Mesendoderm (in vitro differentiated cells): ENCODE data around the gene SCRT2. TPM values are rescaled to one million over a fixed set of nuclear protein-coding genes. Genes with fewer than 3 reads are reported as not detected.
"Not testable (repeated sequence)": the region's sequence is repeated elsewhere in the genome, so short reads cannot be mapped to it uniquely, and the experiment has no call there.

Experiments
- DNase-seq: peaks from one replicate; pipeline ENCODE4 v3.0.0; 2013
- H2AK5ac ChIP-seq: 2 replicates; pipeline ENCODE4 v1.6.1; 2013; ENCODE audit warnings: low read length, inconsistent platforms
- H2BK120ac ChIP-seq: 2 replicates; pipeline ENCODE4 v1.6.1; 2013; ENCODE audit warnings: low read depth, mild to moderate bottlenecking, low read length, moderate library complexity, mixed read lengths
- H2BK15ac ChIP-seq: replicated peaks from 2 replicates; pipeline ENCODE4 v1.6.1; 2013; ENCODE audit warnings: low read depth, mild to moderate bottlenecking, moderate library complexity
- H2BK5ac ChIP-seq: 2 replicates; pipeline ENCODE4 v1.6.1; 2013; ENCODE audit warnings: low read length, inconsistent platforms
- H3K18ac ChIP-seq: 2 replicates; pipeline ENCODE4 v1.6.1; 2013; ENCODE audit warnings: mild to moderate bottlenecking, low read length, mixed read lengths
- H3K23ac ChIP-seq: one replicate; pipeline ENCODE4 v1.6.1; 2013; ENCODE audit warnings: low read length
- H3K27ac ChIP-seq: 2 replicates; pipeline ENCODE4 v1.5.1; 2013; ENCODE audit warnings: low read depth, mild to moderate bottlenecking, inconsistent platforms, low read length, moderate library complexity
- H3K27me3 ChIP-seq: 2 replicates; pipeline ENCODE4 v1.6.1; 2013; ENCODE audit warnings: low read length, control low read depth, mild to moderate bottlenecking, inconsistent platforms; ENCODE audit not compliant: insufficient read depth, poor library complexity
- H3K36me3 ChIP-seq: 2 replicates; pipeline ENCODE4 v1.6.1; 2013; ENCODE audit warnings: low read length, inconsistent platforms; ENCODE audit not compliant: control insufficient read depth, insufficient read depth
- H3K4ac ChIP-seq: one replicate; pipeline ENCODE4 v1.6.1; 2013; ENCODE audit warnings: low read depth, mild to moderate bottlenecking, low read length, moderate library complexity
- H3K4me1 ChIP-seq: 2 replicates; pipeline ENCODE4 v1.6.1; 2013; ENCODE audit warnings: low read depth, low read length, inconsistent platforms; ENCODE audit not compliant: control insufficient read depth
- H3K4me2 ChIP-seq: 2 replicates; pipeline ENCODE4 v1.6.1; 2013; ENCODE audit warnings: low read length
- H3K4me3 ChIP-seq: 2 replicates; pipeline ENCODE4 v1.5.1; 2013; ENCODE audit warnings: mild to moderate bottlenecking, low read length
- H3K56ac ChIP-seq: one replicate; pipeline ENCODE4 v1.6.1; 2013; ENCODE audit warnings: low read length
- H3K79me1 ChIP-seq: 2 replicates; pipeline ENCODE4 v1.6.1; 2013; ENCODE audit warnings: low read length, inconsistent platforms
- H3K79me2 ChIP-seq: 2 replicates; pipeline ENCODE4 v1.6.1; 2013; ENCODE audit warnings: mild to moderate bottlenecking, low read length; ENCODE audit not compliant: control insufficient read depth, insufficient read depth
- H3K9ac ChIP-seq: 2 replicates; pipeline ENCODE4 v1.6.1; 2013; ENCODE audit warnings: low read length, inconsistent platforms
- H4K5ac ChIP-seq: one replicate; pipeline ENCODE4 v1.6.1; 2013; ENCODE audit warnings: low read length
- H4K8ac ChIP-seq: one replicate; pipeline ENCODE4 v1.6.1; 2013; ENCODE audit warnings: low read depth, mild to moderate bottlenecking, control low read depth, low read length, moderate library complexity
- WGBS: extraction: QIAGEN DNeasy Blood & Tissue Kit; methylation state at CpG from one replicate; pipeline ENCODE4 v1.1.7; 2013; ENCODE audit warnings: low lambda C conversion rate, missing lambda C conversion rate; ENCODE audit not compliant: insufficient coverage; ENCODE audit errors: extremely low coverage; 5-methylcytosine and 5-hydroxymethylcytosine counted together
- polyA plus RNA-seq, 2 experiments: library from polyadenylated mRNA; stranded (reverse); fragments of 200-250 nt; gene quantifications; one replicate each; pipeline ENCODE4 v1.2.3, GENCODE V29; 2013

Gene SCRT2
- polyA plus RNA-seq (2013, experiment 1 of 2): 0.13 TPM
- polyA plus RNA-seq (2013, experiment 2 of 2): 0.18 TPM

- Histone ChIP-seq H2BK5ac (no peak within 1 kb of the TSS), H3K79me1 (no peaks in the 10 kb centered on the region), H4K8ac (no peak within 1 kb of the TSS), H3K4me3 (no peak within 1 kb of the TSS), H3K4me1 (peaks cover 3% of the 10 kb centered on the region), H4K5ac (no peak within 1 kb of the TSS), H3K27ac (no peak within 1 kb of the TSS), H3K4me2 (peak within 1 kb of the TSS; percentile 73), H3K27me3 (peaks cover 7% of the 10 kb centered on the region), H2BK120ac (no peak within 1 kb of the TSS), H3K79me2 (no peaks in the 10 kb centered on the region), H3K18ac (no peak within 1 kb of the TSS), H3K36me3 (no peaks in the 10 kb centered on the region), H3K9ac (peak within 1 kb of the TSS; percentile 42), H2BK15ac (no peak within 1 kb of the TSS), H3K4ac (no peak within 1 kb of the TSS), H2AK5ac (no peak within 1 kb of the TSS), H3K56ac (peak within 1 kb of the TSS; percentile 46), H3K23ac (no peak within 1 kb of the TSS)
- peak; percentile 84 for DNase-seq
- WGBS: no CpG with 5 or more reads among the region's 69 CpGs
These were observed at the start of gene SCRT2 for GRCh38 chr20:675453-676314. Gene SCRT2, minus strand, starts transcription at chr20:675802. Its CDS starts 201 bp downstream, at chr20:675601.

DNA sequence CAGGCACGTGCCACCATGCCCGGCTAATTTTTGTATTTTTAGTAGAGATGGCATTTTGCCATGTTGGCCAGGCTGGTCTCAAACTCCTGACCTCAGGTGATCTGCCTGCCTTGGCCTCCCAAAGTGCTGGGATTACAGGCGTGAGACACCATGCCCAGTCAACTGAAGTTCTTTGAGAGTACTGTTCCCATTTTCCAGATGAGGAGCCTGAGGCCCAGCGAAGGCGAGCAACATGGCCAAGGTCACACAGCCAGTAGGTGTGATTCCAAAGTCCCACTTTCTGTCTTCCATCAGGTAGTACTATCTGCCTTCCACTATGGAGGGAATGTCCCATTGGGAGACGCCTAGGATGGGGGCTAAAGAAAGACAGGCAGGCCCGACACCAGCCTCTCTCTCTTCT, 49.2 kb upstream of the SCRT2 start:
- H2BK15ac ChIP-seq, H4K8ac ChIP-seq, H3K27me3 ChIP-seq, H3K4me2 ChIP-seq, H3K79me1 ChIP-seq, H3K36me3 ChIP-seq, H3K9ac ChIP-seq, DNase-seq, H3K27ac ChIP-seq, H3K79me2 ChIP-seq, H3K4me3 ChIP-seq, H3K4ac ChIP-seq, H2BK5ac ChIP-seq, H4K5ac ChIP-seq, H3K23ac ChIP-seq, H2AK5ac ChIP-seq, H3K18ac ChIP-seq, H2BK120ac ChIP-seq, H3K4me1 ChIP-seq, H3K56ac ChIP-seq: not testable (repeated sequence)
- WGBS: no CpG with 5 or more reads among the region's 7 CpGs

- Histone ChIP-seq H3K4ac (no peak overlapping the region), H3K4me3 (no peak overlapping the region), H3K4me1 (no peaks in the 10 kb centered on the region), H3K18ac (no peak overlapping the region), H3K79me2 (no peaks in the 10 kb centered on the region), H3K4me2 (no peak overlapping the region), H2AK5ac (no peak overlapping the region), H4K8ac (no peak overlapping the region), H3K23ac (no peak overlapping the region), H2BK5ac (no peak overlapping the region), H3K27ac (no peak overlapping the region), H3K79me1 (no peaks in the 10 kb centered on the region), H4K5ac (no peak overlapping the region), H3K9ac (no peak overlapping the region), H3K56ac (no peak overlapping the region), H3K36me3 (no peaks in the 10 kb centered on the region), H3K27me3 (no peaks in the 10 kb centered on the region), H2BK15ac (no peak overlapping the region), H2BK120ac (no peak overlapping the region)
- no peak for DNase-seq
- whole genome bisulfite sequencing: no CpG with 5 or more reads among the region's 8 CpGs
These were observed 48.2 kb upstream of the SCRT2 start for GRCh38 chr20:723756-724155.

- H3K4ac ChIP-seq: no peak overlapping the region
- H3K9ac ChIP-seq: no peak overlapping the region
- no peaks in the 10 kb centered on the region for H3K36me3 ChIP-seq
- H4K8ac ChIP-seq: no peak overlapping the region
- H3K4me2 ChIP-seq: no peak overlapping the region
- no peaks in the 10 kb centered on the region for H3K79me2 ChIP-seq
- WGBS: 100% methylated on average over 2 of the region's 11 CpGs
- H3K4me1 ChIP-seq: no peaks in the 10 kb centered on the region
- H3K27me3 ChIP-seq: no peaks in the 10 kb centered on the region
- no peak overlapping the region for H2BK15ac ChIP-seq
- no peak overlapping the region for H2AK5ac ChIP-seq
- no peak overlapping the region for H3K4me3 ChIP-seq
- no peak overlapping the region for H3K18ac ChIP-seq
- no peak overlapping the region for H3K56ac ChIP-seq
- no peak overlapping the region for H2BK5ac ChIP-seq
- H2BK120ac ChIP-seq: no peak overlapping the region
- no peak overlapping the region for H4K5ac ChIP-seq
- no peak overlapping the region for H3K27ac ChIP-seq
- H3K79me1 ChIP-seq: no peaks in the 10 kb centered on the region
- H3K23ac ChIP-seq: no peak overlapping the region
- no peak for DNase-seq
These were observed 47.4 kb upstream of the SCRT2 start for GRCh38 chr20:722822-723644.

GRCh38 chr20:721876-722275, 46.3 kb upstream of the SCRT2 start:
- WGBS: no CpG with 5 or more reads among the region's 4 CpGs
- Histone ChIP-seq H3K4me2 (no peak overlapping the region), H3K4ac (no peak overlapping the region), H2AK5ac (no peak overlapping the region), H3K4me1 (no peaks in the 10 kb centered on the region), H3K27ac (no peak overlapping the region), H4K5ac (no peak overlapping the region), H3K36me3 (no peaks in the 10 kb centered on the region), H3K79me1 (no peaks in the 10 kb centered on the region), H2BK120ac (no peak overlapping the region), H3K23ac (no peak overlapping the region), H3K27me3 (no peaks in the 10 kb centered on the region), H2BK15ac (no peak overlapping the region), H4K8ac (no peak overlapping the region), H3K56ac (no peak overlapping the region), H3K4me3 (no peak overlapping the region), H3K79me2 (no peaks in the 10 kb centered on the region), H2BK5ac (no peak overlapping the region), H3K9ac (no peak overlapping the region), H3K18ac (no peak overlapping the region)
- DNase-seq: no peak
